Measurements from ENCODE around the gene DMKN.
A peak's percentile ranks its signal among the peaks of the same experiment; 100 is the strongest.

Gene DMKN

GRCh38 chr19:35549174-35549788 is 35.8 kb upstream of the DMKN start:
- peak; percentile 61 to 79 for DNase-seq

GRCh38 chr19:35546532-35546931 is 33.1 kb upstream of the DMKN start:
- DNase-seq, result no peak

GRCh38 chr19:35545855-35546381 is 32.5 kb upstream of the DMKN start:
- no peak for DNase-seq

- peak; percentile 82 to 93 for DNase-seq
Measured at GRCh38 chr19:35545001-35545854, 31.8 kb upstream of the DMKN start, which contains the start of gene TMEM147. Gene TMEM147, plus strand, starts transcription at chr19:35545626. Its CDS starts 114 bp downstream, at chr19:35545740.

- DNase-seq, result no peak
Measured at GRCh38 chr19:35544110-35544802, 30.8 kb upstream of the DMKN start.

- no peak for DNase-seq
Measured at GRCh38 chr19:35543280-35544109, 30.0 kb upstream of the DMKN start.

- DNase-seq, result no peak
Measured at GRCh38 chr19:35542209-35542608, 28.8 kb upstream of the DMKN start.

- DNase-seq, result no peak
Measured at GRCh38 chr19:35540356-35540927, 27.0 kb upstream of the DMKN start.

- no peak for DNase-seq
Measured at GRCh38 chr19:35539850-35540249, 26.4 kb upstream of the DMKN start.

- no peak for DNase-seq
Measured at GRCh38 chr19:35539314-35539713, 25.9 kb upstream of the DMKN start.

GRCh38 chr19:35534803-35535480 is 21.5 kb upstream of the DMKN start:
- no peak for DNase-seq

GRCh38 chr19:35533822-35534392 is 20.5 kb upstream of the DMKN start:
- DNase-seq, result no peak

- no peak for DNase-seq
Measured at GRCh38 chr19:35533201-35533821, 19.9 kb upstream of the DMKN start, which contains the start of gene GAPDHS. Gene GAPDHS, plus strand, starts transcription at chr19:35533456. Its CDS starts 72 bp downstream, at chr19:35533528.

GRCh38 chr19:35531291-35531690 is 17.8 kb upstream of the DMKN start:
- DNase-seq, result no peak

- DNase-seq, result no peak
Measured at GRCh38 chr19:35529241-35530218, 16.1 kb upstream of the DMKN start.

GRCh38 chr19:35528218-35529038 is 15.0 kb upstream of the DMKN start, which contains the start of gene SBSN:
Gene SBSN, minus strand, starts transcription at chr19:35528311. Its CDS starts 30 bp downstream, at chr19:35528281.
- no peak for DNase-seq

- no peak for DNase-seq
Measured at GRCh38 chr19:35525873-35526272, 12.4 kb upstream of the DMKN start.

GRCh38 chr19:35524181-35524837 is 10.9 kb upstream of the DMKN start:
- DNase-seq, result no peak
